GM21381 (cell line): ENCODE measurements around the gene LMAN1.

ENCODE experiments used
- ATAC-seq: cut with Tn5 transposase; IDR thresholded peaks from one replicate; pipeline ENCODE4 v1.9.1; 2021; ENCODE audit warnings: mild to moderate bottlenecking, moderate library complexity; ENCODE audit not compliant: unreplicated experiment

LMAN1 gene

DNA sequence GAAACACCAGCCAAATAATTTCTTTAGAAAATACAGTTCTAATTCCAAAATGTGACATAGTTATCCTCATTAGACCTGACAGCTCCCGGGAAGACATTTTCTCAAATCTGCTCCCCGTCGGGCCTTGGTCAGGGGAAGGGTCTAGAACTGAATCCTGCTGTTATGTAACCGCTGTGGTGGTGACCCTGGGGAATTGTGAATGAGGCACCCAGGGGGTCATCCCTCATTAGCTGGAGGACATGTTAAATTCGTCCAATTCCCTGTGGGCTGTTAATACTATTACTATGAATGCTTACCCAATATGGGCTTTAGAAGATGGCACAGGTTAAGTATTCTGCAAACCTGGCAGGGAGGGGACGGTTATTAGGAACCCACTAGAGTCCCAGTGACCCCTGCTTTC, 52.4 kb downstream of the LMAN1 start:
- no peak for ATAC-seq

DNA sequence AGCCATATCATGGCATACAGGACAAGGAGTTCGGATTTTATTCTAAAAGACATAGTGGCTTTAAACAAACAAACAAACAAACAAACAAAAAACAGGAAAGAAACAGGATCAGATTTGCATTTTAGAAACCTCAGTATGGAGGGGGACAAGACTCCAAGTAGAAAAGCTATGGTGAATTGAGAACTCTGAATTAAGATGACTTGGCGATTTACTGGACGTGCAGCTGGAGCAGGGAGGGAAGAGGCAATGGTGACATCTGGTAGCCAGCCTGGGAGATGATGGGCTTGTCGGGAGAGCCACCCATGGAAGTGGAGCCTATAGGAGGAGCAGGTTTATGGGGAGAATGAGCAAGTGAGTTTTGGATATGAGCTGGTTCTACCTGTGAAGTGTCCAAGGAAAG, 53.8 kb downstream of the LMAN1 start:
- ATAC-seq = no peak

GRCh38 chr18:59303656-59304195, 55.3 kb downstream of the LMAN1 start:
- ATAC-seq = no peak

DNA sequence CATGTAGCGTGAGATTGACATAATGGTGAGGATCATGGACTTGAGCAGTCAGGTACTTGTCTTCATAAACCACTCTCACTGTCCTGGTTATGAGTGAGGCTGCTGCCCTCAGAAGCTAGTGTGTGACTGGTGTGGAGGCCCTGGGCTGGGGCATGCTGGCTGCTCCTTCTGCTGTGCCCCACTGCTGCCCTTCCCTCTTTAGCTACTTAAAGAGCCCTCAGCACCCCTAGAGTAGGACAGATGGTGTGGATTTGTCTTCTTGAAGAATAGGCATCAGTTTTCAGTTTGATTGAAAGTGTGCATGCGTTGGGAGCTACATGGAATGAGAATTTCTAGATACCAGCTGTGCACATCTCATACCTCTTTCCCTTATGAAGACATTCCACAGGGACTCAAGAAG, 56.1 kb downstream of the LMAN1 start:
- ATAC-seq = no peak

- no peak for ATAC-seq
Measured at GRCh38 chr18:59301929-59302328, 57.1 kb downstream of the LMAN1 start.

DNA sequence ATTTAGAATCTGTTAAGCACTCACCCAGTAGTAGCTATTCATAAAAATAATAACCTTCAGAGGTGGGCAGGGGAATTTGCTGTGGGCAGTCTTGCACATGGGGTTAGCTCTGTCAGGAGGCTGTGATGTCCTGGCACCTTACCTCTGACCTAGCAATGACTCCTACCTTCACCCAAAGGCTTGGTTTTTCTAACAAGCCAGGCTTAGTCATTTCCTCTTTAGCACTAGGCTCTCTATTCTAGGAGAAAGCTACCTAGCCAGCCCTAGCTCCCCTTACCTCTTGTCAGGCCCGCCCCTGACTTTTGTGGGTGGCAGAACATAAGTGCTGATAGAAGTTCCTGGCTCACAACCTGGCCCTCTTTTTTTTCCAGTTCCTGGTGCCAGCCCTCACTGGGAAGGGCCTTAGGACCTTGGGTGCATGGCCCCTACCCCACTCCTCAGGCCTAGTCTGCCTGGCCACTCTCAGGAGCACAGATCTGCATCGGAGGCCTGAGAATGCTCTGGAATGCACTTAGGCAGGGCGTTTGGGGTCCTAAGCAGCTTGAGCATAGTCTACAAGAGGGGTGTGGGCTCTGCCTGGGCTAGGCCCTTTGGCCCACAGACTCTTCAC, 58.3 kb downstream of the LMAN1 start:
- no peak for ATAC-seq

DNA sequence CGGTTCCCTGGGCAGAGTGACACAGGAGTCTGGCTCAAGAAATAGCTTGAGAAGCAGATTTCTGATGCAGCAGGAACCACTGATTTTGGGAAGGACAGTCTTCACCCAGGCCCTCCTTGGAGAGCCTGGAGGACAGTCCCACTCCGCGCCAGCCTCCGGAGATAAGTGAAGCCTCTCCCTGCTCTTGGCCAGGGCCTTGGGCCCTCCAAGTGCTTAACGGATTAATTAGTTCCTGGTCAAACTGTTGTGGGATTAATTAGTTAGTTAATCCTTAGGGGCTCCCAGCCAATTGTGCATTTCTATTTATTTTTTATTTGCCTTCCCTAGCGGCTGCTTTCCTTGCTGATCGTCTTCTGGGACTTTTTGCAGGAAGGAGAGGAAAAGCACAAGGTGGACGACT, 60.2 kb downstream of the LMAN1 start:
- no peak for ATAC-seq

DNA sequence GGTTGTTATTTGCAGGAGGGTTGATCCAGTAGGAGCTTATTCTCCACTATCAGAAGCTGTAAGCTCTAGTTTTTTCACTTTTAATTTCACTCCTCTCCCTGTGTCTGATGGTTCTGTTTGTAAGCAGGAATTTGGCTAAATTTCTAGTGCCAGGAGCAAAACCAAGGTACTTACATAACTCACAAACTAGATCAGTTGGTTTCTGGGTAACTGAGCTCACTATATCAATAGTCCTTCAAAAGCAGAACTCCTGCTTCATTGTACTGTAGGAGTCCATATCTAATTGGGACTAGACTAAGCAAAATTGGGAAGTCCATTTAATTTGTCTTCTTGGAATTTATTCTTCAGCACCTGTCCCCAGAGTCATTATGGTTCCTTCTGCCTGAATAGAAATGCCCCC, 65.7 kb downstream of the LMAN1 start:
- no peak for ATAC-seq

DNA sequence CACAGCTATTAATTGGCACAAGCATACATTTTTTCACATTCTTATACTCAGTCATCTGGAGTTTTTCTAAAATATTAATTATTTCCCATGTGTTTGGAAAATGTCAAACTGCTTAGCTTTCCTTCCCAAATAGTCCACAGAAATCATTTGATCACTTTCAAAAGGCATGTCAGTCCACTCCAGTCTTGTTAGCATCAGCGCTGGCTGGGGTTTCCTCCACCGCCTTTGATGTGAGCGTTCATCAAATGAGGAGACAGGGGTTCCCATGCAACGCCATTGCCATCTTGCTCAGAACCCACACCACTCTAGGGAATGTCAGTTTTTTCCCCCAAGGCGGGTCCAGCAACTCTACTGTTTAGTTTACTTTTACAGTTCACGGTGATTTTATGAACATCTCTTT, 72.7 kb downstream of the LMAN1 start:
- ATAC-seq = no peak

- no peak for ATAC-seq
Measured at GRCh38 chr18:59282341-59282740, 76.7 kb downstream of the LMAN1 start.

- ATAC-seq = no peak
Measured at GRCh38 chr18:59279722-59280121, 79.3 kb downstream of the LMAN1 start.

- ATAC-seq = no peak
Measured at GRCh38 chr18:59279193-59279592, 79.9 kb downstream of the LMAN1 start.

DNA sequence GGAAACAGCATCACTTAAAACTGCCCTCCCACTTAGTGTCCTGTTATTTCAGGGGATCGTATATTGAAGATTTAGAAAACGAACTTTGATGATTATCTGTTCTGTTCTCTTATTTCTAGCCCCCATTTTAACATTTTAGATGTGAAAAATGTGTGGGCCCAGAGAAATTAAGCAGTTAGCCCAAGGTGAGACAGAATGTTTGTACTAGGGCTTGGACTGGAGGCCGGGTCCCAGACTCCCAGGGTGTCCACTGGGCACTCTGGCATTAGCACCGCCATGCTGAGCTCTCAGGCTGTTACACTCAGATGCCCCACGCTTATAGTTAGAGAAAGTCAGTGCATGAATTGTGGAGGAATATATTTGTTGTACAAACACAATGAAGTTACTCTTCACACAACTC, 80.3 kb downstream of the LMAN1 start:
- no peak for ATAC-seq
